ENCODE results near the gene TBK1.

TBK1 gene

DNA sequence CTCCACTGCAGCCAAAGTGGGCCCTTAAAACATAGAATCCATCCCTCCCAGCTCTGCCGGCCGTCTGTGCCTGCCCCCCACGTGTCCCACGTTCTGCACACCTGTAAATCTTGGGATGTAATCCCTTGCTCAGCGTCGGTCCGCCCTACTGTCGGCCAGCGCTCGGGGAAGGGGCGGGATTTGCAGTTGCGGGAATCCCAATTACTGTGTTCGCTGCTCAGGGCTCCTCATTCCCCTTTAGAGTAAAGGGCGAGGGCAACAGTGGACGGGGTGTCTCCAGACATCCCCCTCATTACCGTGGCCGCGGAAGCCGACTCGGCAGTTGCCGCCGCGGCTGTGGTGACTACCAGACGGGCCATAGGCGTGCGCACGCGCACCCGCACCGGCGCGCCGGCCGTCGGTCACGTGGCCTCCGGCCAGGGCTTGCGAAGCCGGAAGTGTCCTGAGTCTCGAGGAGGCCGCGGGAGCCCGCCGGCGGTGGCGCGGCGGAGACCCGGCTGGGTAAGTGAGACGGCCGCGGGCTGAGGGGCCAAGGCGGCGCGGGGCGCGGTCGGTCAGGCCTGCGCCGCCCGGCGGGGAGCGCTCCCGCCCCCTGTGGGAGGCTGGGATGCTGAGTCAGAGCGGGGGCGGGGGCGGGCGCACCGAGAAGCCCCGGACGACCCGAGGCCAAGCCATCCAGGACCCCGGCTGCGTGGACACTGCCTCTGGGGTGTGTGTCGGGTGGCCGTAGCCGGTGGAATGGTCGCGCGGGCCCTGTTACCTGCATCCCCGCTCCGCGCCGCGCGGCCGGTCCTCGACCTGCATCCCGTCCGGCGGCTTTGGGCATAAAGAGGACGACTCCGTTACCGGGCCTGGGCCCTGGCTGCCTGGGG is at the start of gene TBK1:
TSS of gene TBK1 (plus strand) at position 434 of the 872 bp plus-strand sequence. CDS start 3,751 bp downstream, outside the sequence.
- peak; percentile 53 to 66 for DNase-seq

DNA sequence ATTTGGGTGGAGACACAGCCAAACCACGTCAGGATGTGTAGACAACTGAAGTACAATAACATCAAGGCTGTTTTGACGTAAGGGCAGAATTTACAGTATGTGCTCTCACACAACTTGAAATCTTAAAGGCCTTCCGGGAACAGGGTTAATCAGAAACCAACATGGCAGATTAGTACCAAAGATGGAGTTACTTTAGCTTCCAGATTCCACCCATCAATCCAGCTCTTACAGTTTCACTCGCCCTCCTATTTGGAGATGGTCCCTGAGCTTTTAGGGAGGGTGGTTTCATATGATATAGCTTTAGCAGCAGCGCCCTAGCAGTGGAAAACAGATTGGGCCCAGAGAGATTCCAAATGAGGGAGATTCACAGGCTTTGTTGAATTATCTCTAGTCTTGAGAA is 49.7 kb upstream of the TBK1 start:
- DNase-seq, result no peak

DNA sequence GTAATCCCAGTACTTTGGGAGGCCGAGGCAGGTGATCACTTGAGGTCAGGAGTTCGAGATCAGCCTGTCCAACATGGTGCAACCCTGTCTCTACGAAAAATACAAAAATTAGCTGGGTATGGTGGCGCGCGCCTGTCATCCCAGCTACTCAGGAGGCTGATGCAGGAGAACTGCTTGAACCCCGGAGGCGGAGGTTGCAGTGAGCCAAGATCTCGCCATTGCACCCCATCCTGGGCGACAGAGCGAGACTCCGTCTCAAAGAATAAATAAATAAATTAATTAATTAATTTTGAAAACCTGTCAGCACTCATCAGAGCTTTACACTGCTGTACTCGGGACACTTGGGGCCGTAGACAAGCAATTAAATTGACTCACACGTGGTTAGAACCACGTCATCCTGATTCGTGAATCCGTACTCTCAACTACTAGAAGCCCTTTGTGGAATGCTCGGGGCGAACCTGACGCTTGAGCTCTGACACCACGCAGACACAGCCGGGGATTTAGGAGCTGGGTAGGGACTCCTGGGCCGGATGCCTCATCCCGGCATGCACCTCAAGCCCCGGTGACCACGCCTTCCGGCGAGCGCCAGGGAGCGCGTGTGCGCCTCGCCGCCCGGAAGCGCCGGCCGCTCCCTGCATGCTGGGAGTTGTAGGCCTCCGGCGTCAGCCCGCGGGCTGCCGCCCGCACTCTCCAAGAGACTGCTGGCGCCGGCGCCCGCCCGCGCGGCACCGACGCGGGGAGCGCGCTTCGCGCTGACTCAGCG is 48.0 kb upstream of the TBK1 start, which contains the start of gene XPOT:
TSS of gene XPOT (plus strand) at position 686 of the 763 bp plus-strand sequence. CDS start 5,644 bp downstream, outside the sequence.
- peak; percentile 89 to 93 for DNase-seq

DNA sequence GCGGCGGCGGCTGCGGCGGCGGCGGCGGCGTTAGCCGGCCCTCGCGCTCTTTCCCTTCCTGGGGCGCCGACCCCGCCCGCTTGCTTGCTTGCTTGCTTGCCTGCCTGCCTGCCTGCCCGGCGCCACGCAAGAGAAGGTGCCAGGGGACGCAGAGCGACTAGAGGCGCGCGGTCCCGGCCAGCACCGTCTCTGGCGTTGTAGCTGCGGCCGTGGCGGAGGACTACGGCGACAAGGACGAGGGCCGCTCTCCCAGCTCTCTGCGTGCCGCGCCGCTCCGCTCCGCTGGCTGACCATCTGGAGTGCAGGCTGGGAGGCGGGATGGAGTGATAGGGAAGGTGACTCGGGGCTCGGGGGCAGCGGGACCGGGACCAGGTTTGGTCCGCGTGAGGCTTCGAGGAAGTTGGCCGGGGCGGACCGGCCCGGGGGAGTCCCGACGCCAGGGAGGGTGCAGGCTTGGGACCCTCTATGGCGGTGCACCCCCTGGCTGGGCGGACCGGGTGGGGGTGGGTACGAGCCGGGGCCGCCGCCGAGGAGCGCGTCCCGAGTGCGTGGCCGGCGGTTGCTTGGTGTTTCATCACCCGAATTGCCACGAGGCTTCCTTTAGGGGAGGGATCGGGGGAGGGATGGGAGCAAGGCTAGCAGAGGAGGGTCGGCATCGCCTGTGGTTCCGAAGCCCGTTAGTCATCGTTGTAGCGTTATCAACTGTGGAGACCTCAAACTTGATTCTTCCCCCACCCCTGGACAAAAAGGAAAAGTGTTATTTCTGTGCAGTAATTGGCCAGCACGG is 47.3 kb upstream of the TBK1 start:
- peak; percentile 78 to 85 for DNase-seq

DNA sequence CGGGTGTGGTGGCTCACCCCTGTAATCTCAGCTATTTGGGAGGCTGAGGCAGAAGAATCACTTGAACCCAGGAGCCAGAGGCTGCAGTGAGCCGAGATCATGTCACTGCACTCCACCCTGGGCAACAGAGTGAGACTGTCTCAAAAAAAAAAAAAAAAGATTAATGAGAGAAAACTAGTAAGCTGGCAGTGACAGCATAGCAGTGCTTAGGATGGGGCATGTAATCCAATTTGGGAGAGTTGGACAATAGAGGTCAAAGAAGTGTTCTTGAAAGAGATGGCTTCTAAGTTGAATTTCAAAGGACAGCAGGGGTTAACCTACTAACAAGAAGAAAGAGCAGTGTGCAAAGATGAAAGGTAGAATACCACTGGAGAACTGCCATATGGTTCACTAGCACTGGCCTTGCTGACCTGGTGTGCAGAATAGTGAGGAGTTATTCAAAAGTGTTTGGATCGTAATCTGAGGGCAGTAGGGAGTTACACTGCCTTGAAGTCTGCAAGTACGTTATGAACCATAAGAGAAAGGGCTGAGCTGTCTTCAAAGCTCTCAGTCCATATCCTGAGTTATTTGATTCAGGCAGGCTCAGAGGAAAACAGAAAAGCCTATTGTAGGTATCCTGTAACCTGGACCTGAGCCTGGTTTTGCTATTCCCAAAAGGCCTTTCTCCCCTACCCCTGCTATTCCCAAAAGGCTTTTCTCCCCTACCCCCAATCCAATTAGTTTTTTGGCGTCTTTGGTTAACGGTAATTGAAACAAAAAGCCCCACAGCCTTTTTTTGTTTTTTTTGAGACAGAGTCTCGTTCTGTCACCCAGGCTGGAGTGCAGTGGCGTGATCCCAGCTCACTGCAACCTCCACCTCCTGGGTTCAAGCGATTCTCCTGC is 44.3 kb upstream of the TBK1 start:
- no peak for DNase-seq

DNA sequence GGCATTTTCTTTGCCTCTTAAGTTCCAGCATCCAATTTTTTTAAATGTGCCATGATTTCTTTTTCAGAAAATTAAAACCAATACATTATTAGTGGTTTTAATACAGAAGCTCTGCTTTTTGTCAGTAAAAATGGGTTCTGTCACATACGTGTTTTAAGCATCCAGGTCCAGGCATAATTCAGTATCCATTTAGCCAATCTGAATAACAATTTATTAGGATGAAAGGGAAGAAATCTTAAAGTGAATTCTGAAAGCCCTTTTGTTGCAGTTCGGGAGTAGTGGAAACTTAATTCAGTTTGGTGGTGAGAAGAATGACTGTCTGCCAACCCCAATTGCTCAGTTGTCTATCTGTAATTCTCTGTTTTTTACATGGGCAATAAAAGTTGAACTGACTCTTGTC is 40.5 kb upstream of the TBK1 start:
- DNase-seq, result no peak

DNA sequence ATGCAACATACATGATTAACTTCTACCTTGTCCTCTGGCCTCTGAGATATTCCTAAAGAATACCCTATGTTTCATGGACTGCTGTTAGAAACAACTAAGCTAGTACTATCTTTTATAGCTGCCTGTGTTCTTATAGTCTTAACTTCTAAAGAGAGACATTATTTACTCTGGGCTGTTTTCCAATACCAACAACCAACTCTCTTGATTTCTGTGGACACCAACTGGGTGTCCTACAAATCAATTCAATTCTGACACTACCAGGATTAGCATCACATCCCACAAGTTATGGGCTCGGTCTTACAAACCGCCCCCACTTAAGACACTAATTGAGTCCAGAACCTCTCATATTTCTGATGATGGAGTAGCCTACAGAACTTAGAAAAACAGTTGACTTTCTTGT is 39.5 kb upstream of the TBK1 start:
- DNase-seq, result no peak

DNA sequence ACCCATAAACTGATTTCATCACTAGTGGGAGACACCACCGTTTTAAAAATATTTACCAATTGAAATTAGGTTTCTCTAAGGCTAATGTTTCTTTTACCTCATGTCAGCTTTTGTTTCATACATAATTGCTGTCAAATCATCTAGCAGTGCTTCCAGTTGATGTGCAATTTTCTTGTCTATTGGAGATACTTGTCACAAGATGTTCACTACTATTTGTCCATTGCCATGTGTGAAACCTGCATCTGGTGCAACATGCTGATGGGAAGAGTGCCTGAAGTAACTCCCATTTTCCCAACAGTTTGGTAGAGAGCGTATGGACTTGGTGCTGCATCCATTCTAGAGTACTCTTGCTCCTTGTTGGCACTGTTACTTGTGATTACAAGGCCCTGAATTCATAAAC is 38.0 kb upstream of the TBK1 start:
- DNase-seq, result no peak

DNA sequence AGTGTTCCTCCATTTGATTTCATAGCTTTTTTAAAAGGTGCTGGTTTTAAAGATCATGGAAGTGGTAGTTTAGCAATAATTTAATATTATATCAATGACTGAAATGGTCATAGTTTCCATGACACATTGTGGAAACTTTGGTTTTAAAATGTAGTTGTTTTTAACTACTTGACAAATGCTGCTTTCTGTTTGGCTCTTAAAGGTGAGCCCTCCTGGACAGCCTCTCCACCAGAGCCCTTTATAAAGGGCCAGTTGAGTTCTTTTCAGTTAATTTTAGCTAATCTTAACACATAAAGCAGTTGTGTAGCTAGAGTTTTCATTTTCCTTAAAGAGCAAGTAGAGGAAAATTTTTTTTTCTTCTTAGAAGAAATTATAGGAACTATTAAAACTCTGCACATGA is 33.7 kb upstream of the TBK1 start:
- no peak for DNase-seq

DNA sequence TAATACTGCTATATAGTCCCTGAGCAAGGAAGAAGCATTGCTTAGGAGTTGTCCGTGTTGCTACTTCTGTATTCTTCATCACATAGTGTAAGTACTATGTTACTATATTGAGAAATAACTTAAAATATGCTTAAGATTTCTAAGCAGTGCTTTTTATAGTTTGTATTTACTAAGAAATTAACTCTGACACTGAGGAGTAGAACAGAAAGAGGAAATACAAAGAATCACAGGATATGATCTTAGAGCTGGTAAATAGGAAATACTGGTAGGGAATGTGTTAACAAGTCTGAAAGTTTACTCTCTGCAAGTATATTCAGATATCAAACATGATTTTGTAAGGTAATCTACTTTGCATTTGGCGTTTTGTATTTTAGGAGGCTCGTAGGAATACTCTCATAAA is 32.2 kb upstream of the TBK1 start:
- no peak for DNase-seq

DNA sequence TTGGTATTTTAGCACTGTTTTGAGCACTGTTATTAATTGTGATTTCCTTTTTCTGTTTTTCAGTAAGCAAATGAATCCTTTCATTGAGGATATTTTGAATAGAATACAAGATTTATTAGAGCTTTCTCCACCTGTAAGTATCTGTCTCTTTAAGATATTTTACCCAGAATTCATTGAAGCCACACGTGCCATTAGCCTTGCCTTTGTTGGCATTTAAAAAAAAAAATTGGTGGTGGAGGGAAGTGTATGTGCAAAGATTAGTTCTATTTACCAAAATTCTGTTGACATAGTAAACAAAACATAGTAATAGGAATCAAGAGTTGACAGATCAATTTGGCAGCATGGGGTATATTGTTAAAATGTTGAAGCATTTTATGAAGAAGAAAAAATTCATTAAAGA is 23.9 kb upstream of the TBK1 start:
- no peak for DNase-seq

DNA sequence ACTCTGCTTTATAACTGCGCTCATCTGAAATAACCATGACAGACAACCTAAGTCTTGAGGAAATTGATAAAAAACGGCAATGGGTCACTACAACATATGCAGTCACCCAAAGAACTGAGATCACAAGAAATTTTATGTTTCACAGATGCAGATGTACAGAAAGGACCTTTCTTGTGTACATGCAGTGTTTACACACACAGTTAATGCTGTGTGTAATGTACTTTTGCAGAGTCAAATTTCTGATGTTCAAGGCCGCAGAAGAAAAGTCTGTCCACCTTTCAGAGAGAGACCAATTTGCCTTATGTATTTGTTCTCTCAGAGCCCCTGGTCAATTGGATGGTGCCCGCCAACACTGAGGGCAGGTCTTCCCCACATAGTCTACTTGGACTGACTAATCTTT is 23.0 kb upstream of the TBK1 start:
- no peak for DNase-seq

DNA sequence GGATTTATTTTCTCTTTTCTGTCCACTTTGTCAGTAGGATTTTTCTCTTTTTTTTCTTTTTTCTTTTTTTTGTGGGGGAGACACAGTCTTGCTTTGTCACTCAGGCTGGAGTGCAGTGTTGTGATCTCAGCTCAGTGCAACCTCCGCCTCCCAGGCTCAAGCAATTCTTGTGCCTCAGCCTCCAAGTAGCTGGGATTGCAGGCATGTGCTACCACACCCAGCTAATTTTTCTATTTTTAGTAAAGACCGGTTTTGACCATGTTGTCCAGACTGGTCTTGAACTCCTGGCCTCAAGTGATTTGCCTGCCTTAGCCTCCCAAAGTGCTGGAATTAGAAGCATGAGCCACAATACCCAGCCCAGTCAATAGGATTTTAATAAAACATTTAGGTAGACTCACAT is 21.0 kb upstream of the TBK1 start:
- no peak for DNase-seq

DNA sequence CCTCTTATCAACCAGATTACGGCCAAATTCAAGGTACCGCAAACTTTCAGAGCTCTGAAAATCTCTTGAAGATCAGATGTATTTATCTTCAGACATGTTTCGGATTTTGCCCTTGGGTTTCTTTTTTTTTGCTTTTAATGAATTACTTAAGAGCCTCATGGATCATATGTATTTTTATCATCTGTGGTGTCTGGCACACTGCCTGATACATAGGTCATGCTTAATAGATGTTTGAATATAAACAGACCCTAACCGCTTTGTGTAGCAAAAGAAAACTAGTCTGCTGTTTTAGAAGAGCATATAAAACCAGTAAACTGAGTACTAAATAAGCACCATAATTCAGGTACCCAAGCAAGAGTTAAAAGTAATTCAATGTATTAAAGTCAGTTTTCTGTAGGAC is 20.1 kb upstream of the TBK1 start:
- DNase-seq, result no peak

DNA sequence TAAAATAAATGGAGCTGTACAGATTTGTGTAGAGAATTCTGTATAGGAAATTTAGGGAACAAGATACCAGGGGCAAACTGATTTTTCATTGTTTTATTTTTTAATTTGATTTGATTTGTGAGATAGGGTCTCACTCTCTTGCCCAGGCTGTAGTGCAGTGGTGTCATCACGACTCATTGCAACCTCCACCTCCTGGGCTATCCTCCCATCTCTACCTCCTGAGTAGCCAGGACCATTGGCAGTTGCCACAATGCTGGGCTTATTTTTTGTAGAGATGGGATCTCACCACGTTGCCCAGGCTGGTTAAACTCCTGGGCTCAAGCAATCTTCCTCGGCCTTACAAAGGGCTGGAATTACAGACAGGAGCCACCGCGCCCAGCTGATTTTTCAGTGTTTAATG is 18.0 kb upstream of the TBK1 start:
- no peak for DNase-seq

DNA sequence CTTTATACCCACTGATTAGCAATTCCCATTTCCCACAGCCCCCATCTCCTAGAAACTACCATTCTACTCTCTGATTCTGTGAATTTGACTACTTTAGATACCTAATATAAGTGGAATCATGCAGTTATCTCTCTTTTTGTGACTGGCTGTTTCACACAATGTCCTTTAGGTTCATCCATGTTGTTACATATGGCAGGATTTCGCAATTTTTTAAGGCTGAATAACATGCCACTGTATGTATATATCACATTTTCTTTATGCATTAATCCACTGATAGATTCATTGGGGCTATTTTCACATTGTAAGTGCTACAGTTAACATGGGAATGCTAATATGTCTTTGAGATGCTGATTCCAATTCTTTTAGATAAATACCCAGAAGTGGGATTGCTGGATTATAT is 11.8 kb upstream of the TBK1 start:
- DNase-seq, result no peak

DNA sequence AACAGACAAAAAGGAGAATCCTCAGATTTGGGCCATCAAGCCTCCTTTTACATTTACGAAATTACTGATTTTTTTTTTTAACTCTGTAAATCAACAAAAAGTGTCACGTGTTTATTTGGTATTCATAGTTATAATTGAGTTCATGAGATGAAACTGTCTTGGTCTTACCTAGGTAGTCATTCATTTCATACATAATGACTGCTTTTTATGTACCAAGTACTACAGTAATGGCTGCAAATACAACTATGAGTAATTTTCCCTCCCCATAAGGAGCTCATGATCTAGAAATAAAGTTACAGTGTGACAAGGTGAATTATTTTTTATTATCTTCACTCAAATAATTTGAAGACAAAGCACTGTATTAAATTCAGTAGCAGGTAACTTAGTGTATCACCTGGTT is 6.4 kb upstream of the TBK1 start:
- no peak for DNase-seq

DNA sequence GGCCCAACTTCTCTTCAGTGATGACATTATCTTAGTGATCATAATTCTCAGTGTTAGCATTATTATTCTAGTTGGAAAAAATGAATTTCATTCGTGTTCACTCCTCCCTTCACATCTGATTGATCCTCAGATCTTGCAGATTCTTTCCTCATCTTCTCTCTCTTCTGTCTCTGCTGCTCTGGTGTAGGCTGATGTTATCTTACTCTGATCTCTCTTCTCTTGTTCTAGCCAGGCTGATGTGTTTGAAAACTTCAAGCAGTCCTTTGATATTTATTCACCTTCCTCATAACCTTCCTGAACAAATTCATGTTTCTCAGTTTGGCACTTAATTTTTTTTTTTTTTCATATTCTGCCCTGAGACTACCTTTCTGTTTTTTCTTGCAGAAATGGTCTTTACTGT is 5.6 kb upstream of the TBK1 start:
- no peak for DNase-seq

DNA sequence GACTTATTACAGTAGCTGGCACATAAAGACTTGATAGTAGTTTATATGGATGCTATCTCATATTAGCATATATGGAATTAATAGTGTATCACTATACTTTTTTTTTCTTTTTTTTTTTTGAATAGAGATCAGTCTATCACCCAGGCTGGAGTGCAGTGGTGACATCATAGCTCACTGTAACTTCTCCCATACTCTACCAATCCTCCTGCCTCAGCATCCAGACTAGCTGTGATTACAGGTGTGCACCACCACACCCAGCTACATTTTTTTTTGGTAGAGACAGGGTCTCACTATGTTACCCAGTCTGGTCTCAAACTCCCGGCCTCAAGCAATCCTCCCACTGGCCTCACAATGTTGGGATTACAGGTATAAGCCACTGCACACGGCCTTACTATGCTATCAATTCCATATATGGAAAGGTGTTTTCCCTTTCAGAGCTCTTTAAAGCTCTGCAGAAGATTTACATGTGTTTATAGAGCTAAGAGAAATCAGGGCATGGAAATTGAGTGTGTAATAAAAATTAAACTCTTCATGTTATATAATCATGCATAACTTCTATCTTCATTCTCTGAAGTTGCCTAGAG is 1.8 kb upstream of the TBK1 start:
- no peak for DNase-seq

DNA sequence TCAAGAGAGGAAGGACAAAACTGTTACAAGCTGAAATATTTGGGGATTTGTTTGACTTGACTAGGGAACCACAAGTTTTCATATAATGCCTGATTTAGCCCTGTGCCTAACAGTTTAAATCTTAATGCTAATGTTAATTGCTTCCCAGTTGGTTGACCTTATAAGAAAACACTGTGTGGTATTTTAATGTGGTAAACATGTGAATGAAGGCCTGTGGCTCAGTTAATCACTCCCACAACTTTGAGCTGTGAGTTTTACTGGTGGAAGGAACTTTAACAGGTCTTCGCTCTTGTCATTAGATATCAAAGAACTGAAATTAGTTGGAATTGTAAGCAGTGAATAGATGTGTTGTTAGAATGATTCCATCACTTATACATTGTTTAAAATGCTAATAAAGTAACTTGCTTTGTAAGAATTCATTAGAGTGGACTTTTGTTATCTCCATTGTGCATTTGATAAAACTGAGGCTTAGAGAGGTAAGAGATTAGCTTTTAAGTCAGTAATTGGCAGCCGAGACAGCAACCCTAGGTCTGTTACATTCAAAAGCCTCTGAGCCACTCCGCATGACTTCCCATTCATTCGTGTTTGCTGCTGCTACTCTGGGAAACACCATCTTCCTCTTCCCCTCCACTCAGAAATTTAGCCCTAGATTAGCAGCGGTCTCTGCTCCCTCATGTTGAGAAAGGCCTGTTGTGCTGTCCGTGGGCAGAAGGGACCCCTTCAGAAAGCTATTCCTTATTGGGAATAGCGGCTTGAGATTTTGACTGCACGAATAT is 1.0 kb upstream of the TBK1 start:
- no peak for DNase-seq
